Liver (tissue), 9 donors: ENCODE data around the gene RAET1G. TPM values are rescaled to one million over a fixed set of nuclear protein-coding genes. Genes with fewer than 3 reads are reported as not detected.

Source experiments
- DNase-seq: peaks from one replicate; pipeline ENCODE4 v3.0.0-alpha.2; 2017; ENCODE audit warnings: low spot score
- H3K27ac ChIP-seq, 2 donors: one replicate each; pipeline ENCODE4 v1.7.0; 2013; ENCODE audit warnings: inconsistent platforms in 2 of 2, low read length in 2 of 2, control low read depth in 1 of 2, low read depth in 1 of 2, mild to moderate bottlenecking in 1 of 2
- H3K27me3 ChIP-seq, 4 donors: one replicate each; pipeline versions ENCODE4 v1.6.1 to v1.7.0; 2013; ENCODE audit warnings: low read length in 3 of 4, inconsistent platforms in 1 of 4, mild to moderate bottlenecking in 1 of 4, moderate library complexity in 1 of 4; ENCODE audit not compliant: control insufficient read depth in 4 of 4, insufficient read depth in 4 of 4
- H3K36me3 ChIP-seq, 4 donors: one replicate each; pipeline versions ENCODE4 v1.6.1 to v1.7.0; 2013; ENCODE audit warnings: low read length in 3 of 4, mild to moderate bottlenecking in 3 of 4, low read depth in 1 of 4, moderate library complexity in 1 of 4; ENCODE audit not compliant: control insufficient read depth in 4 of 4, insufficient read depth in 3 of 4
- H3K4me1 ChIP-seq, 4 donors: one replicate each; pipeline versions ENCODE4 v1.6.1 to v1.7.0; 2013; ENCODE audit warnings: low read length in 3 of 4, mild to moderate bottlenecking in 3 of 4, moderate library complexity in 1 of 4; ENCODE audit not compliant: control insufficient read depth in 4 of 4, insufficient read depth in 4 of 4
- H3K4me3 ChIP-seq, 3 donors: one replicate each; pipeline versions ENCODE4 v1.6.1 to v1.7.0; 2013; ENCODE audit warnings: low read length in 3 of 3, control low read depth in 1 of 3, low read depth in 1 of 3, mild to moderate bottlenecking in 1 of 3
- H3K9ac ChIP-seq, 2 donors: one replicate each; pipeline ENCODE4 v1.7.0; 2013; ENCODE audit warnings: low read length in 2 of 2, mild to moderate bottlenecking in 2 of 2, moderate library complexity in 2 of 2, control low read depth in 1 of 2, low read depth in 1 of 2
- H3K9me3 ChIP-seq, 4 donors: one replicate each; pipeline versions ENCODE4 v1.6.1 to v1.7.0; 2013; ENCODE audit warnings: low read length in 3 of 4; ENCODE audit not compliant: control insufficient read depth in 4 of 4
- EGR1 ChIP-seq, 2 donors: IDR thresholded peaks; 2 replicates each; pipeline ENCODE4 v1.6.1; 2016 to 2018; ENCODE audit warnings: antibody characterized with exemption in 2 of 2, low read depth in 2 of 2
- FOXA1 ChIP-seq: IDR thresholded peaks from 2 replicates; pipeline ENCODE4 v1.6.1; 2016; ENCODE audit warnings: antibody characterized with exemption
- FOXA2 ChIP-seq: IDR thresholded peaks from 2 replicates; pipeline ENCODE4 v1.6.1; 2016; ENCODE audit warnings: antibody characterized with exemption
- GABPA ChIP-seq, 2 donors: IDR thresholded peaks in 1 of 2; conservative IDR thresholded peaks in 1 of 2; 2 replicates each; pipeline ENCODE4 v1.6.1; 2016; ENCODE audit warnings: antibody characterized with exemption in 2 of 2, mild to moderate bottlenecking in 1 of 2, moderate library complexity in 1 of 2
- HNF4A ChIP-seq, 2 donors: conservative IDR thresholded peaks; 2 replicates each; pipeline ENCODE4 v1.6.1; 2016; ENCODE audit warnings: antibody characterized with exemption in 2 of 2, mild to moderate bottlenecking in 2 of 2
- JUND ChIP-seq, 2 donors: IDR thresholded peaks; 2 replicates each; pipeline ENCODE4 v1.6.1; 2016; ENCODE audit warnings: antibody characterized with exemption in 2 of 2
- MAX ChIP-seq: IDR thresholded peaks from 2 replicates; pipeline ENCODE4 v1.6.1; 2016; ENCODE audit warnings: antibody characterized with exemption
- RAD21 ChIP-seq, 2 donors: IDR thresholded peaks; 2 replicates each; pipeline ENCODE4 v1.6.1; 2016; ENCODE audit warnings: antibody characterized with exemption in 2 of 2, mild to moderate bottlenecking in 2 of 2
- RXRA ChIP-seq, 2 donors: IDR thresholded peaks; 2 replicates each; pipeline ENCODE4 v1.6.1; 2017 to 2018; ENCODE audit warnings: antibody characterized with exemption in 2 of 2, mild to moderate bottlenecking in 1 of 2
- SP1 ChIP-seq: IDR thresholded peaks from 2 replicates; pipeline ENCODE4 v1.6.1; 2018; ENCODE audit warnings: antibody characterized with exemption, mild to moderate bottlenecking
- TAF1 ChIP-seq: conservative IDR thresholded peaks from 2 replicates; pipeline ENCODE4 v1.6.1; 2016; ENCODE audit warnings: antibody characterized with exemption, mild to moderate bottlenecking
- YY1 ChIP-seq: IDR thresholded peaks from 2 replicates; pipeline ENCODE4 v1.6.1; 2016; ENCODE audit warnings: antibody characterized with exemption, mild to moderate bottlenecking
- WGBS: extraction: QIAGEN DNeasy Blood & Tissue Kit; methylation state at CpG from one replicate; pipeline ENCODE4 v1.1.7; 2013; 5-methylcytosine and 5-hydroxymethylcytosine counted together
- polyA plus RNA-seq, 2 donors: library from polyadenylated mRNA; stranded (reverse) in 1 of 2; unstranded in 1 of 2; fragments of 200-250 nt in 1 of 2; fragments of >200 nt in 1 of 2; fragmentation: Nextera tagmentation in 1 of 2; extraction: Ambion mirVana in 1 of 2; gene quantifications; one replicate each; pipeline versions ENCODE4 v1.2.1 to v1.2.3, GENCODE V29; 2013 to 2015
- total RNA-seq, 2 donors: library from RNA; depleted of rRNA; stranded (reverse); fragments of >200 nt; gene quantifications; one replicate each; pipeline ENCODE4 v1.2.3, GENCODE V29; 2014
- TF ChIP-seq, protein P1 (sequence below): fragments of 150-350 bp; IDR thresholded peaks from 2 replicates; pipeline ENCODE4 v1.5.1; 2017; ENCODE audit warnings: improper control_type of control experiment, low read depth, low read length; ENCODE audit not compliant: missing input control
- TF ChIP-seq, protein P2 (sequence below): IDR thresholded peaks from 2 replicates; pipeline ENCODE4 v1.6.1; 2016; ENCODE audit warnings: antibody characterized with exemption, mild to moderate bottlenecking
- TF ChIP-seq, protein P3 (sequence below): IDR thresholded peaks from 2 replicates; pipeline ENCODE4 v1.6.1; 2016; ENCODE audit warnings: antibody characterized with exemption
- donor health status: healthy.
- donor health status: healthy.
- donor health status: healthy.
- donor health status: healthy.
- donor health status: healthy.

RAET1G gene
- total and polyA plus RNA-seq, 4 donors = not detected

GRCh38 chr6:149935246-149935645 lies 12.3 kb upstream of the RAET1G start:
- DNase-seq = no peak
- Histone ChIP-seq H3K9me3 (no peaks in the 10 kb centered on the region), H3K27me3 (peaks cover 0 to 31% (median 11%) of the 10 kb centered on the region in 4 donors), H3K4me3 (no peak overlapping the region), H3K27ac (no peak overlapping the region), H3K9ac (no peak overlapping the region), H3K36me3 (no peaks in the 10 kb centered on the region), H3K4me1 (peaks cover 3 to 13% (median 9%) of the 10 kb centered on the region in 4 donors)
- TF ChIP-seq GABPA (IDR thresholded peaks at IDR 0.05 in 1 of 2, conservative IDR thresholded peaks at IDR 0.05 in 1 of 2) (no peak), MAX (no peak), TAF1 (no peak), HNF4A (conservative IDR thresholded peaks at IDR 0.05) (no peak), FOXA1 (no peak), RAD21 (IDR thresholded peaks at IDR 0.05) (no peak), YY1 (no peak), FOXA2 (no peak), RXRA (IDR thresholded peaks at IDR 0.05) (no peak)
- TF ChIP-seq, protein P1, sequence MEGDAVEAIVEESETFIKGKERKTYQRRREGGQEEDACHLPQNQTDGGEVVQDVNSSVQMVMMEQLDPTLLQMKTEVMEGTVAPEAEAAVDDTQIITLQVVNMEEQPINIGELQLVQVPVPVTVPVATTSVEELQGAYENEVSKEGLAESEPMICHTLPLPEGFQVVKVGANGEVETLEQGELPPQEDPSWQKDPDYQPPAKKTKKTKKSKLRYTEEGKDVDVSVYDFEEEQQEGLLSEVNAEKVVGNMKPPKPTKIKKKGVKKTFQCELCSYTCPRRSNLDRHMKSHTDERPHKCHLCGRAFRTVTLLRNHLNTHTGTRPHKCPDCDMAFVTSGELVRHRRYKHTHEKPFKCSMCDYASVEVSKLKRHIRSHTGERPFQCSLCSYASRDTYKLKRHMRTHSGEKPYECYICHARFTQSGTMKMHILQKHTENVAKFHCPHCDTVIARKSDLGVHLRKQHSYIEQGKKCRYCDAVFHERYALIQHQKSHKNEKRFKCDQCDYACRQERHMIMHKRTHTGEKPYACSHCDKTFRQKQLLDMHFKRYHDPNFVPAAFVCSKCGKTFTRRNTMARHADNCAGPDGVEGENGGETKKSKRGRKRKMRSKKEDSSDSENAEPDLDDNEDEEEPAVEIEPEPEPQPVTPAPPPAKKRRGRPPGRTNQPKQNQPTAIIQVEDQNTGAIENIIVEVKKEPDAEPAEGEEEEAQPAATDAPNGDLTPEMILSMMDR = no peak
- TF ChIP-seq, protein P2, sequence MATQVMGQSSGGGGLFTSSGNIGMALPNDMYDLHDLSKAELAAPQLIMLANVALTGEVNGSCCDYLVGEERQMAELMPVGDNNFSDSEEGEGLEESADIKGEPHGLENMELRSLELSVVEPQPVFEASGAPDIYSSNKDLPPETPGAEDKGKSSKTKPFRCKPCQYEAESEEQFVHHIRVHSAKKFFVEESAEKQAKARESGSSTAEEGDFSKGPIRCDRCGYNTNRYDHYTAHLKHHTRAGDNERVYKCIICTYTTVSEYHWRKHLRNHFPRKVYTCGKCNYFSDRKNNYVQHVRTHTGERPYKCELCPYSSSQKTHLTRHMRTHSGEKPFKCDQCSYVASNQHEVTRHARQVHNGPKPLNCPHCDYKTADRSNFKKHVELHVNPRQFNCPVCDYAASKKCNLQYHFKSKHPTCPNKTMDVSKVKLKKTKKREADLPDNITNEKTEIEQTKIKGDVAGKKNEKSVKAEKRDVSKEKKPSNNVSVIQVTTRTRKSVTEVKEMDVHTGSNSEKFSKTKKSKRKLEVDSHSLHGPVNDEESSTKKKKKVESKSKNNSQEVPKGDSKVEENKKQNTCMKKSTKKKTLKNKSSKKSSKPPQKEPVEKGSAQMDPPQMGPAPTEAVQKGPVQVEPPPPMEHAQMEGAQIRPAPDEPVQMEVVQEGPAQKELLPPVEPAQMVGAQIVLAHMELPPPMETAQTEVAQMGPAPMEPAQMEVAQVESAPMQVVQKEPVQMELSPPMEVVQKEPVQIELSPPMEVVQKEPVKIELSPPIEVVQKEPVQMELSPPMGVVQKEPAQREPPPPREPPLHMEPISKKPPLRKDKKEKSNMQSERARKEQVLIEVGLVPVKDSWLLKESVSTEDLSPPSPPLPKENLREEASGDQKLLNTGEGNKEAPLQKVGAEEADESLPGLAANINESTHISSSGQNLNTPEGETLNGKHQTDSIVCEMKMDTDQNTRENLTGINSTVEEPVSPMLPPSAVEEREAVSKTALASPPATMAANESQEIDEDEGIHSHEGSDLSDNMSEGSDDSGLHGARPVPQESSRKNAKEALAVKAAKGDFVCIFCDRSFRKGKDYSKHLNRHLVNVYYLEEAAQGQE = no peak
- TF ChIP-seq, protein P3, sequence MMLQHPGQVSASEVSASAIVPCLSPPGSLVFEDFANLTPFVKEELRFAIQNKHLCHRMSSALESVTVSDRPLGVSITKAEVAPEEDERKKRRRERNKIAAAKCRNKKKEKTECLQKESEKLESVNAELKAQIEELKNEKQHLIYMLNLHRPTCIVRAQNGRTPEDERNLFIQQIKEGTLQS = no peak
- 48% methylated on average over 4 of the region's 4 CpGs for WGBS

GRCh38 chr6:149934249-149935156 lies 11.6 kb upstream of the RAET1G start:
- Histone ChIP-seq H3K27me3 (peaks cover 0 to 24% (median 9%) of the 10 kb centered on the region in 4 donors), H3K9me3 (no peaks in the 10 kb centered on the region), H3K36me3 (no peaks in the 10 kb centered on the region), H3K9ac (no peak overlapping the region), H3K4me3 (no peak overlapping the region), H3K4me1 (peaks cover 3 to 13% (median 9%) of the 10 kb centered on the region in 4 donors), H3K27ac (no peak overlapping the region)
- no peak for TF ChIP-seq YY1
- TF ChIP-seq, protein P1 = peak; percentile 94
- peak; percentile 27 to 58 for TF ChIP-seq HNF4A (conservative IDR thresholded peaks at IDR 0.05)
- no peak for TF ChIP-seq EGR1 (IDR thresholded peaks at IDR 0.05; ENCODE audit: low read depth in 2 of 2)
- TF ChIP-seq, protein P2 = no peak
- no peak for TF ChIP-seq MAX
- no peak for TF ChIP-seq GABPA (IDR thresholded peaks at IDR 0.05 in 1 of 2, conservative IDR thresholded peaks at IDR 0.05 in 1 of 2)
- TF ChIP-seq SP1 = no peak
- TF ChIP-seq RXRA (IDR thresholded peaks at IDR 0.05) = no peak
- TF ChIP-seq, protein P3 = peak; percentile 14
- TF ChIP-seq FOXA2 = no peak
- peak; percentile 76 to 92 for TF ChIP-seq JUND (IDR thresholded peaks at IDR 0.05)
- peak; percentile 94 to 96 for TF ChIP-seq RAD21 (IDR thresholded peaks at IDR 0.05)
- peak; percentile 64 for DNase-seq
- WGBS = 33% methylated on average over 11 of the region's 11 CpGs
